Gastrocnemius medialis (tissue), 4 donors: Measurements from ENCODE around the gene DAPL1.

ENCODE experiments used
- POLR2A ChIP-seq, 2 donors: fragments of 450-650 bp; IDR thresholded peaks; one replicate each; pipeline ENCODE4 v1.6.1; 2017; ENCODE audit warnings: antibody characterized with exemption in 2 of 2, mild to moderate bottlenecking in 2 of 2, moderate library complexity in 2 of 2
- TF ChIP-seq, protein P1 (sequence below), 5 experiments: fragments of 450-650 bp in 3 of 5; fragments of 200-600 bp in 2 of 5; sonication (generic) in 2 of 5; IDR thresholded peaks in 4 of 5; conservative IDR thresholded peaks in 1 of 5; 1 replicate in 4 of 5; 2 replicates in 1 of 5; pipeline ENCODE4 v1.5.1; 2016 to 2019; ENCODE audit warnings: antibody characterized with exemption in 5 of 5, mild to moderate bottlenecking in 3 of 5, moderate library complexity in 3 of 5

DNA sequence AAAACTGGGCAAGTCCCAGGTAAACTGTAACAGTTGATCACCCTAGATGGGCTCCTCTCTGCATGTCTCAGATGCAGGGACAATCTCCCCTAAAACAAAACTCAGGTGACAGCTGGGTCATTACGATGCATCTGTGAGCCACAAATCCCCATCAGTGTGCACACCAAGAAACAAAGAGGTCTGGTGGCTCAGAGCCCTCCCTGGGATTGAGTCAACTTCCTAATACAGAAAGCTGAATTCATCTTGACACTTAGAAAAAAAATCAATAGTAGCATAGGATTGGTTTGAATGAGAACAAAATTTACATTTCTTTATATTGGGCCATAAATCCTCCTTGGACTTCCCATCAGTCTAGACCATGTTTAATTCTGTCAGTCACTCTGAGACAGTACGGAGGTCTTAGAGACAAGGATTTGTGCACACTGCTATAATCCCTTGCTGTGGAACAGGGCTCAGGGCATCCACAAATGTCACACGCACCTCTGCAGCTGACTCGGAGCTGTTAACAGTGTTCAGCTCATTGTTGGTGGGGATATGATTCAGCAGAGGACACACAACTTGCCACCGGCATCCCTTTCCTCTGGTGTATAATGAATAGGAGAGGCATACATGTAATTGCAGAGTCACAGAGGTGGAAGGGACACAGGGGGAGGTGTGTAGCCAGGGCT, 44.5 kb upstream of the DAPL1 start:
- TF ChIP-seq, protein P1, sequence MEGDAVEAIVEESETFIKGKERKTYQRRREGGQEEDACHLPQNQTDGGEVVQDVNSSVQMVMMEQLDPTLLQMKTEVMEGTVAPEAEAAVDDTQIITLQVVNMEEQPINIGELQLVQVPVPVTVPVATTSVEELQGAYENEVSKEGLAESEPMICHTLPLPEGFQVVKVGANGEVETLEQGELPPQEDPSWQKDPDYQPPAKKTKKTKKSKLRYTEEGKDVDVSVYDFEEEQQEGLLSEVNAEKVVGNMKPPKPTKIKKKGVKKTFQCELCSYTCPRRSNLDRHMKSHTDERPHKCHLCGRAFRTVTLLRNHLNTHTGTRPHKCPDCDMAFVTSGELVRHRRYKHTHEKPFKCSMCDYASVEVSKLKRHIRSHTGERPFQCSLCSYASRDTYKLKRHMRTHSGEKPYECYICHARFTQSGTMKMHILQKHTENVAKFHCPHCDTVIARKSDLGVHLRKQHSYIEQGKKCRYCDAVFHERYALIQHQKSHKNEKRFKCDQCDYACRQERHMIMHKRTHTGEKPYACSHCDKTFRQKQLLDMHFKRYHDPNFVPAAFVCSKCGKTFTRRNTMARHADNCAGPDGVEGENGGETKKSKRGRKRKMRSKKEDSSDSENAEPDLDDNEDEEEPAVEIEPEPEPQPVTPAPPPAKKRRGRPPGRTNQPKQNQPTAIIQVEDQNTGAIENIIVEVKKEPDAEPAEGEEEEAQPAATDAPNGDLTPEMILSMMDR (IDR thresholded peaks at IDR 0.05 in 4 of 5, conservative IDR thresholded peaks at IDR 0.05 in 1 of 5), result no peak
- no peak for TF ChIP-seq POLR2A (IDR thresholded peaks at IDR 0.05)
